DMS79 treated with DMSO at 0.1 percent for 48 hours (cell line): Measurements from ENCODE around the gene SLC7A9.
A peak's percentile ranks its signal among the peaks of the same experiment; 100 is the strongest.

Experiments
- DNase-seq: peaks from one replicate; lab custom pipeline; 2025; lab: John Stamatoyannopoulos, UW

SLC7A9 gene

GRCh38 chr19:32824916-32825608, 44.5 kb downstream of the SLC7A9 start:
- no peak for DNase-seq

- DNase-seq = no peak
Observed at GRCh38 chr19:32824191-32824751, 45.3 kb downstream of the SLC7A9 start.

- DNase-seq = no peak
Observed at GRCh38 chr19:32823747-32824102, 45.8 kb downstream of the SLC7A9 start.

- DNase-seq = no peak
Observed at GRCh38 chr19:32822916-32823746, 46.4 kb downstream of the SLC7A9 start.

- no peak for DNase-seq
Observed at GRCh38 chr19:32819419-32820400, 49.9 kb downstream of the SLC7A9 start.

- DNase-seq = no peak
Observed at GRCh38 chr19:32818536-32818935, 51.0 kb downstream of the SLC7A9 start.

GRCh38 chr19:32817569-32818476, 51.7 kb downstream of the SLC7A9 start:
- peak; percentile 52 for DNase-seq

- peak; percentile 70 for DNase-seq
Observed at GRCh38 chr19:32816555-32817099, 52.9 kb downstream of the SLC7A9 start.

GRCh38 chr19:32814624-32815023, 54.9 kb downstream of the SLC7A9 start:
- no peak for DNase-seq

GRCh38 chr19:32813862-32814425, 55.6 kb downstream of the SLC7A9 start:
- no peak for DNase-seq

- DNase-seq = no peak
Observed at GRCh38 chr19:32812571-32812970, 57.0 kb downstream of the SLC7A9 start.

- no peak for DNase-seq
Observed at GRCh38 chr19:32812036-32812435, 57.5 kb downstream of the SLC7A9 start.

GRCh38 chr19:32811151-32811550, 58.4 kb downstream of the SLC7A9 start:
- DNase-seq = no peak

GRCh38 chr19:32810452-32810851, 59.1 kb downstream of the SLC7A9 start:
- DNase-seq = no peak

- no peak for DNase-seq
Observed at GRCh38 chr19:32809754-32810153, 59.8 kb downstream of the SLC7A9 start.

GRCh38 chr19:32809254-32809653, 60.3 kb downstream of the SLC7A9 start:
- DNase-seq = peak; percentile 16

GRCh38 chr19:32808236-32808635, 61.3 kb downstream of the SLC7A9 start:
- no peak for DNase-seq

GRCh38 chr19:32802840-32803239, 66.7 kb downstream of the SLC7A9 start:
- DNase-seq = no peak

- no peak for DNase-seq
Observed at GRCh38 chr19:32800754-32801153, 68.8 kb downstream of the SLC7A9 start.

- DNase-seq = no peak
Observed at GRCh38 chr19:32800191-32800590, 69.4 kb downstream of the SLC7A9 start.
